ENCODE measurements around the gene ZFP1. TPM values are rescaled to one million over a fixed set of nuclear protein-coding genes. Genes with fewer than 3 reads are reported as not detected.

The ZFP1 gene
- total RNA-seq, 2 donors from 2014 or later, result 10.4 to 13.3 TPM

DNA sequence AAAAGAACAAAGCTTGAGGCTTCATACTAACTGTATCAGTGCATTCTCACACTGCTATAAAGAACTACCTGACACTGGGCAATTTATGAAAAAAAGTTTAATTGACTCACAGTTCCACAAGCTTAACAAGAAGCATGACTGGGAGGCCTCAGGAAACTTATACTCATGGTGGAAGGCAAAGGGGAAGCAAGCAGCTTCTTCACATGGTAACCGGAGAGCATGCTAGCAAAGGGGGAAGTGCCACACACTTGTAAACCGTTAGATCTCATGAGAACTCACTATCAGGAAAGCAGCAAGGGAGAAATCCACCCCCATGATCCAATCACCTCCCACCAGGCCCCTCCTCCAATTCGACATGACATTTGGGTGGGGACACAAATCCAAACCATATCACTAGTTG is 33.3 kb downstream of the ZFP1 start:
- Histone ChIP-seq H3K36me3 (ENCODE audit: control insufficient read depth, insufficient read depth, low read length) (no peaks in the 10 kb centered on the region), H3K4me1 (ENCODE audit: control insufficient read depth, insufficient read depth, low read length) (no peaks in the 10 kb centered on the region), H3K27ac (ENCODE audit: low read depth, low read length) (no peak overlapping the region), H3K4me3 (ENCODE audit: low read length) (no peak overlapping the region), H3K9me3 (ENCODE audit: control insufficient read depth, low read length) (peaks cover 13% of the 10 kb centered on the region), H3K9ac (ENCODE audit: extremely low read depth, low read length, poor library complexity, severe bottlenecking) (no peak overlapping the region), H3K27me3 (ENCODE audit: control insufficient read depth, insufficient read depth, low read length, poor library complexity, severe bottlenecking) (no peaks in the 10 kb centered on the region)
- no peak overlapping the region for H3K27ac Mint-ChIP-seq
- H3K4me1 Mint-ChIP-seq, result peaks cover 8% of the 10 kb centered on the region
- H3K4me3 Mint-ChIP-seq, result no peak overlapping the region
- DNase-seq, result no peak
- H3K9me3 Mint-ChIP-seq, result peaks cover 12% of the 10 kb centered on the region
- H3K27me3 Mint-ChIP-seq (ENCODE audit: insufficient read depth), result peaks cover 5% of the 10 kb centered on the region
- H3K36me3 Mint-ChIP-seq (ENCODE audit: low read depth), result no peaks in the 10 kb centered on the region
- TF ChIP-seq, protein P1, sequence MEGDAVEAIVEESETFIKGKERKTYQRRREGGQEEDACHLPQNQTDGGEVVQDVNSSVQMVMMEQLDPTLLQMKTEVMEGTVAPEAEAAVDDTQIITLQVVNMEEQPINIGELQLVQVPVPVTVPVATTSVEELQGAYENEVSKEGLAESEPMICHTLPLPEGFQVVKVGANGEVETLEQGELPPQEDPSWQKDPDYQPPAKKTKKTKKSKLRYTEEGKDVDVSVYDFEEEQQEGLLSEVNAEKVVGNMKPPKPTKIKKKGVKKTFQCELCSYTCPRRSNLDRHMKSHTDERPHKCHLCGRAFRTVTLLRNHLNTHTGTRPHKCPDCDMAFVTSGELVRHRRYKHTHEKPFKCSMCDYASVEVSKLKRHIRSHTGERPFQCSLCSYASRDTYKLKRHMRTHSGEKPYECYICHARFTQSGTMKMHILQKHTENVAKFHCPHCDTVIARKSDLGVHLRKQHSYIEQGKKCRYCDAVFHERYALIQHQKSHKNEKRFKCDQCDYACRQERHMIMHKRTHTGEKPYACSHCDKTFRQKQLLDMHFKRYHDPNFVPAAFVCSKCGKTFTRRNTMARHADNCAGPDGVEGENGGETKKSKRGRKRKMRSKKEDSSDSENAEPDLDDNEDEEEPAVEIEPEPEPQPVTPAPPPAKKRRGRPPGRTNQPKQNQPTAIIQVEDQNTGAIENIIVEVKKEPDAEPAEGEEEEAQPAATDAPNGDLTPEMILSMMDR (conservative IDR thresholded peaks at IDR 0.05), result no peak
- WGBS, 2 experiments (ENCODE audit: insufficient coverage in 1 of 2, insufficient read length in 1 of 2), result 63 to 100% methylated on average over 1 to 3 of the region's 3 CpGs

DNA sequence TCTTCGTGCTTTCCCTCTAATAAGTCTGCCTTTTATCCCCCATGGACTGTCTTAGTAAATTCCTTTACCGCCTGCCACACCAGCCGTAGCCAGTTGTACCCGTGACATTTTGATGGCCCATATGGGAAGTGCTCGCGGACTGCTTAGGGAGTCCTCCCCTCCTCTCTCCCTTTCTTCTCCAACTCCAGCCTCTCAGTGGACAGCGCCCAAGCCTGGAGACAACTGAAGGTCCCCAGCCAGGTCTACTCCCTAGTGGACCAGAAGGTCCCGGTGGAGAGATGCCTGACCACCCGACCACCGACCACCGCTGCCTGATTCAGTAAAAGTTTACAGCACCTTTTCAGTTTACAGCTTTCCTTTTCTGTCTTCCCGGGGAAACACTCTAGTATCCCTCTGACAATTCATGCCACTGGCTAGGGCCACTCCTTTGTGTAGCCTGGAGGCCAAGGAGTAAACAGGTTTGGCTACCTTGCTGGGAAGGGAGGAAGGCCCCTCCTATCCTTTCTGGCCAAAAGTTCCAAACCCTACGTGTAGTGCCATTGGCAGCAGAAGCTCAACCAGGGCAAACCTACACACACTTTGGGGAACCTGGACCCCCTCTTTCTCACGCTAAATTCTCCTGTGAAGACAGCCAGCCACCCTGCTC is 40.6 kb downstream of the ZFP1 start:
- Histone ChIP-seq H3K4me3 (ENCODE audit: low read length) (no peak overlapping the region), H3K36me3 (ENCODE audit: control insufficient read depth, insufficient read depth, low read length) (no peaks in the 10 kb centered on the region), H3K9ac (ENCODE audit: extremely low read depth, low read length, poor library complexity, severe bottlenecking) (no peak overlapping the region), H3K27me3 (ENCODE audit: control insufficient read depth, insufficient read depth, low read length, poor library complexity, severe bottlenecking) (no peaks in the 10 kb centered on the region), H3K27ac (ENCODE audit: low read depth, low read length) (no peak overlapping the region), H3K9me3 (ENCODE audit: control insufficient read depth, low read length) (no peaks in the 10 kb centered on the region), H3K4me1 (ENCODE audit: control insufficient read depth, insufficient read depth, low read length) (no peaks in the 10 kb centered on the region)
- peaks cover 5% of the 10 kb centered on the region for H3K9me3 Mint-ChIP-seq
- DNase-seq, result no peak
- H3K36me3 Mint-ChIP-seq (ENCODE audit: low read depth), result no peaks in the 10 kb centered on the region
- no peak overlapping the region for H3K4me3 Mint-ChIP-seq
- WGBS, 2 experiments (ENCODE audit: insufficient coverage in 1 of 2, insufficient read length in 1 of 2), result 91 to 92% methylated on average over 10 to 14 of the region's 14 CpGs
- no peaks in the 10 kb centered on the region for H3K4me1 Mint-ChIP-seq
- TF ChIP-seq, protein P1 (conservative IDR thresholded peaks at IDR 0.05), result no peak
- H3K27ac Mint-ChIP-seq, result no peak overlapping the region
- H3K27me3 Mint-ChIP-seq (ENCODE audit: insufficient read depth), result peaks cover 15% of the 10 kb centered on the region

DNA sequence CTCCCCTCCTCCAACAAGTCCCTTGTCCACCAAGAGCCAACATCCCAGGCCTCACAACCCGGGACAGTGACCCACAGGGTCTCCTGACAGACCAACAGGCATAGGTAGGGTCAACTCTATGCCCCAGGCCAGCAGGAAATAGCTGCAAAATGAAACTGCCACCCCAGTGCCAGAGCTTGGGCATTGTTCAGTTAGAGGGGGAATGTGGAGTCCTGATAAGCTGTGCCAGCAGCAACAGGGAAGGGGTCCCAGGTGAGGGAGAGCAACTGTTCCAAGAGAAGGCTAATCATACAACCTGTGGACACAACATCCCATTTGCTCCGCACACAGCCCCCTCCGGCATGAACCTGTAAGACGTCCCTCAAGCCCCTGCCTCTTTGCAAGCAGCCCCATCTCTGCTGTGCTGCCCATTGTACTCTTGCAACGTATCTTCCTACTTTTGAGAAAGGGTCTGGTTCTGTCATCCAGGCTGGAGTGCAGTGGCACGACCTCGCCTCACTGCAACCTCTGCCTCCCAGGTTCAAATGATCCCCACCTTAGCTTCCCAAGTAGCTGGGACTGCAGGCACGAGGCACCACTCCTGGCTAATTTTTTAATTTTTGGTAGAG is 41.4 kb downstream of the ZFP1 start:
- Mint-ChIP-seq H3K9me3 (peaks cover 5% of the 10 kb centered on the region), H3K4me1 (no peaks in the 10 kb centered on the region), H3K27ac (no peak overlapping the region), H3K4me3 (no peak overlapping the region), H3K36me3 (ENCODE audit: low read depth) (no peaks in the 10 kb centered on the region), H3K27me3 (ENCODE audit: insufficient read depth) (peaks cover 15% of the 10 kb centered on the region)
- TF ChIP-seq, protein P1 (conservative IDR thresholded peaks at IDR 0.05), result no peak
- H3K36me3 ChIP-seq (ENCODE audit: control insufficient read depth, insufficient read depth, low read length), result no peaks in the 10 kb centered on the region
- no peaks in the 10 kb centered on the region for H3K27me3 ChIP-seq (ENCODE audit: control insufficient read depth, insufficient read depth, low read length, poor library complexity, severe bottlenecking)
- H3K4me3 ChIP-seq (ENCODE audit: low read length), result no peak overlapping the region
- no peak overlapping the region for H3K9ac ChIP-seq (ENCODE audit: extremely low read depth, low read length, poor library complexity, severe bottlenecking)
- 85 to 89% methylated on average over 8 of the region's 8 CpGs for WGBS, 2 experiments (ENCODE audit: insufficient coverage in 1 of 2, insufficient read length in 1 of 2)
- no peak overlapping the region for H3K27ac ChIP-seq (ENCODE audit: low read depth, low read length)
- no peaks in the 10 kb centered on the region for H3K4me1 ChIP-seq (ENCODE audit: control insufficient read depth, insufficient read depth, low read length)
- no peak for DNase-seq
- H3K9me3 ChIP-seq (ENCODE audit: control insufficient read depth, low read length), result no peaks in the 10 kb centered on the region

Measured in endodermal cell (in vitro differentiated cells).